Liver (tissue), 9 donors: Measurements from ENCODE around the gene CELSR1. TPM values are rescaled to one million over a fixed set of nuclear protein-coding genes. Genes with fewer than 3 reads are reported as not detected.

ENCODE experiments used
- DNase-seq: peaks from one replicate; pipeline ENCODE4 v3.0.0-alpha.2; 2017; ENCODE audit warnings: low spot score
- H3K27ac ChIP-seq, 2 donors: one replicate each; pipeline ENCODE4 v1.7.0; 2013; ENCODE audit warnings: inconsistent platforms in 2 of 2, low read length in 2 of 2, control low read depth in 1 of 2, low read depth in 1 of 2, mild to moderate bottlenecking in 1 of 2
- H3K27me3 ChIP-seq, 4 donors: one replicate each; pipeline versions ENCODE4 v1.6.1 to v1.7.0; 2013; ENCODE audit warnings: low read length in 3 of 4, inconsistent platforms in 1 of 4, mild to moderate bottlenecking in 1 of 4, moderate library complexity in 1 of 4; ENCODE audit not compliant: control insufficient read depth in 4 of 4, insufficient read depth in 4 of 4
- H3K36me3 ChIP-seq, 4 donors: one replicate each; pipeline versions ENCODE4 v1.6.1 to v1.7.0; 2013; ENCODE audit warnings: low read length in 3 of 4, mild to moderate bottlenecking in 3 of 4, low read depth in 1 of 4, moderate library complexity in 1 of 4; ENCODE audit not compliant: control insufficient read depth in 4 of 4, insufficient read depth in 3 of 4
- H3K4me1 ChIP-seq, 4 donors: one replicate each; pipeline versions ENCODE4 v1.6.1 to v1.7.0; 2013; ENCODE audit warnings: low read length in 3 of 4, mild to moderate bottlenecking in 3 of 4, moderate library complexity in 1 of 4; ENCODE audit not compliant: control insufficient read depth in 4 of 4, insufficient read depth in 4 of 4
- H3K4me3 ChIP-seq, 3 donors: one replicate each; pipeline versions ENCODE4 v1.6.1 to v1.7.0; 2013; ENCODE audit warnings: low read length in 3 of 3, control low read depth in 1 of 3, low read depth in 1 of 3, mild to moderate bottlenecking in 1 of 3
- H3K9ac ChIP-seq, 2 donors: one replicate each; pipeline ENCODE4 v1.7.0; 2013; ENCODE audit warnings: low read length in 2 of 2, mild to moderate bottlenecking in 2 of 2, moderate library complexity in 2 of 2, control low read depth in 1 of 2, low read depth in 1 of 2
- H3K9me3 ChIP-seq, 4 donors: one replicate each; pipeline versions ENCODE4 v1.6.1 to v1.7.0; 2013; ENCODE audit warnings: low read length in 3 of 4; ENCODE audit not compliant: control insufficient read depth in 4 of 4
- EGR1 ChIP-seq, 2 donors: IDR thresholded peaks; 2 replicates each; pipeline ENCODE4 v1.6.1; 2016 to 2018; ENCODE audit warnings: antibody characterized with exemption in 2 of 2, low read depth in 2 of 2
- FOXA1 ChIP-seq: IDR thresholded peaks from 2 replicates; pipeline ENCODE4 v1.6.1; 2016; ENCODE audit warnings: antibody characterized with exemption
- FOXA2 ChIP-seq: IDR thresholded peaks from 2 replicates; pipeline ENCODE4 v1.6.1; 2016; ENCODE audit warnings: antibody characterized with exemption
- GABPA ChIP-seq, 2 donors: IDR thresholded peaks in 1 of 2; conservative IDR thresholded peaks in 1 of 2; 2 replicates each; pipeline ENCODE4 v1.6.1; 2016; ENCODE audit warnings: antibody characterized with exemption in 2 of 2, mild to moderate bottlenecking in 1 of 2, moderate library complexity in 1 of 2
- HNF4A ChIP-seq, 2 donors: conservative IDR thresholded peaks; 2 replicates each; pipeline ENCODE4 v1.6.1; 2016; ENCODE audit warnings: antibody characterized with exemption in 2 of 2, mild to moderate bottlenecking in 2 of 2
- HNF4G ChIP-seq: IDR thresholded peaks from 2 replicates; pipeline ENCODE4 v1.6.1; 2016; ENCODE audit warnings: antibody characterized with exemption
- JUND ChIP-seq, 2 donors: IDR thresholded peaks; 2 replicates each; pipeline ENCODE4 v1.6.1; 2016; ENCODE audit warnings: antibody characterized with exemption in 2 of 2
- NR2F2 ChIP-seq: IDR thresholded peaks from 2 replicates; pipeline ENCODE4 v1.6.1; 2016; ENCODE audit warnings: antibody characterized with exemption
- RAD21 ChIP-seq, 2 donors: IDR thresholded peaks; 2 replicates each; pipeline ENCODE4 v1.6.1; 2016; ENCODE audit warnings: antibody characterized with exemption in 2 of 2, mild to moderate bottlenecking in 2 of 2
- RXRA ChIP-seq, 2 donors: IDR thresholded peaks; 2 replicates each; pipeline ENCODE4 v1.6.1; 2017 to 2018; ENCODE audit warnings: antibody characterized with exemption in 2 of 2, mild to moderate bottlenecking in 1 of 2
- SP1 ChIP-seq: IDR thresholded peaks from 2 replicates; pipeline ENCODE4 v1.6.1; 2018; ENCODE audit warnings: antibody characterized with exemption, mild to moderate bottlenecking
- TAF1 ChIP-seq: conservative IDR thresholded peaks from 2 replicates; pipeline ENCODE4 v1.6.1; 2016; ENCODE audit warnings: antibody characterized with exemption, mild to moderate bottlenecking
- YY1 ChIP-seq: IDR thresholded peaks from 2 replicates; pipeline ENCODE4 v1.6.1; 2016; ENCODE audit warnings: antibody characterized with exemption, mild to moderate bottlenecking
- WGBS: extraction: QIAGEN DNeasy Blood & Tissue Kit; methylation state at CpG from one replicate; pipeline ENCODE4 v1.1.7; 2013; 5-methylcytosine and 5-hydroxymethylcytosine counted together
- polyA plus RNA-seq, 2 donors: library from polyadenylated mRNA; stranded (reverse) in 1 of 2; unstranded in 1 of 2; fragments of 200-250 nt in 1 of 2; fragments of >200 nt in 1 of 2; fragmentation: Nextera tagmentation in 1 of 2; extraction: Ambion mirVana in 1 of 2; gene quantifications; one replicate each; pipeline versions ENCODE4 v1.2.1 to v1.2.3, GENCODE V29; 2013 to 2015
- total RNA-seq, 2 donors: library from RNA; depleted of rRNA; stranded (reverse); fragments of >200 nt; gene quantifications; one replicate each; pipeline ENCODE4 v1.2.3, GENCODE V29; 2014
- TF ChIP-seq, protein P1 (sequence below): IDR thresholded peaks from 2 replicates; pipeline ENCODE4 v1.6.1; 2016; ENCODE audit warnings: antibody characterized with exemption, mild to moderate bottlenecking
- TF ChIP-seq, protein P2 (sequence below): IDR thresholded peaks from 2 replicates; pipeline ENCODE4 v1.6.1; 2016; ENCODE audit warnings: antibody characterized with exemption
- TF ChIP-seq, protein P3 (sequence below): IDR thresholded peaks from 2 replicates; pipeline ENCODE4 v1.6.1; 2016; ENCODE audit warnings: antibody characterized with exemption
- TF ChIP-seq, protein P4 (sequence below): IDR thresholded peaks from 2 replicates; pipeline ENCODE4 v1.6.1; 2016; ENCODE audit warnings: antibody characterized with exemption
- TF ChIP-seq, protein P5 (sequence below): fragments of 150-350 bp; IDR thresholded peaks from 2 replicates; pipeline ENCODE4 v1.5.1; 2017; ENCODE audit warnings: improper control_type of control experiment, low read depth, low read length; ENCODE audit not compliant: missing input control
- donor health status: healthy.
- donor health status: healthy.
- donor health status: healthy.
- donor health status: healthy.
- donor health status: healthy.

CELSR1 gene
- total and polyA plus RNA-seq, 4 donors = 0.37 to 1.6 (median 1.3) TPM

DNA sequence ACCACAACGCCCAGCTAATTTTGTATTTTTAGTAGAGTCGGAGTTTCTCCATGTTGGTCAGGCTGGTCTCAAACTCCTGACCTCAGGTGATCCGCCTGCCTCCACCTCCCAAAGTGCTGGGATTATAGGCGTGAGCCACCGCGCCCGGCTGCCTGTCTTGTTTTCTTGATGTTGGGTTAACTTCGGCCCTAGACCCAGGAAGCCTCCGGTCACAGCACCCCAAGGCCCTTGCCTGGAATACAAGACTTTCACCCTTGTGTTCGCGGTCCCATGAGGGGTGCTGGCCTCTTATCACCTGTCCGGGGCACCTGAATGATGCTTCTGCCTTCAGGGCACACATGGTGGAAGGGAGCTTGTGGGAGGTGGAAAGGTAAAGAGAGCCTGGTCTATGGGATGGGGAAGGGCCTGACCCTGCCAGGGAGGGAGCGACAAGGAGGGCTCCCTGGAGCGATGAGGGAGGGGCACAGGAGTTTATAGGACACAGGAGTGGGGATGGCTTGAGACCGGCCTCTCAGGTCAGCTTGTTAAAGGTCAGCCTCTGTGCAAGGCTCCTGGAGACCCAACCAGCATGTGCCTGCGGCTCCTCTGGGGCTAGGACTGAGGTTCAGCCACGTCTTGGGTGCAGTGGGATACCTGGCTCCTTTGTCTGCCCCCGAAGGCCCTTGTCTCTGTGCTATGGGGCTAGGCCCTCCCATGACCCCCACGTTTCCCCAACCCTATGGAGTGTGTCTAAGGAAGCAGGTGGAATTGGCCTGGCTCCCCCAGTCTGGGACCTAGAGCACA lies 48.1 kb upstream of the CELSR1 start:
- Histone ChIP-seq H3K4me1 (peaks cover 4 to 17% (median 12%) of the 10 kb centered on the region in 4 donors), H3K4me3 (no peak overlapping the region), H3K27me3 (no peaks in the 10 kb centered on the region), H3K9me3 (no peaks in the 10 kb centered on the region), H3K27ac (no peak overlapping the region), H3K36me3 (no peaks in the 10 kb centered on the region), H3K9ac (no peak overlapping the region)
- DNase-seq = no peak
- 93% methylated on average over 19 of the region's 19 CpGs for WGBS
- TF ChIP-seq TAF1 (no peak), GABPA (IDR thresholded peaks at IDR 0.05 in 1 of 2, conservative IDR thresholded peaks at IDR 0.05 in 1 of 2) (no peak), RAD21 (IDR thresholded peaks at IDR 0.05) (no peak), FOXA1 (no peak), HNF4G (no peak), FOXA2 (no peak)
- TF ChIP-seq, protein P1, sequence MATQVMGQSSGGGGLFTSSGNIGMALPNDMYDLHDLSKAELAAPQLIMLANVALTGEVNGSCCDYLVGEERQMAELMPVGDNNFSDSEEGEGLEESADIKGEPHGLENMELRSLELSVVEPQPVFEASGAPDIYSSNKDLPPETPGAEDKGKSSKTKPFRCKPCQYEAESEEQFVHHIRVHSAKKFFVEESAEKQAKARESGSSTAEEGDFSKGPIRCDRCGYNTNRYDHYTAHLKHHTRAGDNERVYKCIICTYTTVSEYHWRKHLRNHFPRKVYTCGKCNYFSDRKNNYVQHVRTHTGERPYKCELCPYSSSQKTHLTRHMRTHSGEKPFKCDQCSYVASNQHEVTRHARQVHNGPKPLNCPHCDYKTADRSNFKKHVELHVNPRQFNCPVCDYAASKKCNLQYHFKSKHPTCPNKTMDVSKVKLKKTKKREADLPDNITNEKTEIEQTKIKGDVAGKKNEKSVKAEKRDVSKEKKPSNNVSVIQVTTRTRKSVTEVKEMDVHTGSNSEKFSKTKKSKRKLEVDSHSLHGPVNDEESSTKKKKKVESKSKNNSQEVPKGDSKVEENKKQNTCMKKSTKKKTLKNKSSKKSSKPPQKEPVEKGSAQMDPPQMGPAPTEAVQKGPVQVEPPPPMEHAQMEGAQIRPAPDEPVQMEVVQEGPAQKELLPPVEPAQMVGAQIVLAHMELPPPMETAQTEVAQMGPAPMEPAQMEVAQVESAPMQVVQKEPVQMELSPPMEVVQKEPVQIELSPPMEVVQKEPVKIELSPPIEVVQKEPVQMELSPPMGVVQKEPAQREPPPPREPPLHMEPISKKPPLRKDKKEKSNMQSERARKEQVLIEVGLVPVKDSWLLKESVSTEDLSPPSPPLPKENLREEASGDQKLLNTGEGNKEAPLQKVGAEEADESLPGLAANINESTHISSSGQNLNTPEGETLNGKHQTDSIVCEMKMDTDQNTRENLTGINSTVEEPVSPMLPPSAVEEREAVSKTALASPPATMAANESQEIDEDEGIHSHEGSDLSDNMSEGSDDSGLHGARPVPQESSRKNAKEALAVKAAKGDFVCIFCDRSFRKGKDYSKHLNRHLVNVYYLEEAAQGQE = no peak

DNA sequence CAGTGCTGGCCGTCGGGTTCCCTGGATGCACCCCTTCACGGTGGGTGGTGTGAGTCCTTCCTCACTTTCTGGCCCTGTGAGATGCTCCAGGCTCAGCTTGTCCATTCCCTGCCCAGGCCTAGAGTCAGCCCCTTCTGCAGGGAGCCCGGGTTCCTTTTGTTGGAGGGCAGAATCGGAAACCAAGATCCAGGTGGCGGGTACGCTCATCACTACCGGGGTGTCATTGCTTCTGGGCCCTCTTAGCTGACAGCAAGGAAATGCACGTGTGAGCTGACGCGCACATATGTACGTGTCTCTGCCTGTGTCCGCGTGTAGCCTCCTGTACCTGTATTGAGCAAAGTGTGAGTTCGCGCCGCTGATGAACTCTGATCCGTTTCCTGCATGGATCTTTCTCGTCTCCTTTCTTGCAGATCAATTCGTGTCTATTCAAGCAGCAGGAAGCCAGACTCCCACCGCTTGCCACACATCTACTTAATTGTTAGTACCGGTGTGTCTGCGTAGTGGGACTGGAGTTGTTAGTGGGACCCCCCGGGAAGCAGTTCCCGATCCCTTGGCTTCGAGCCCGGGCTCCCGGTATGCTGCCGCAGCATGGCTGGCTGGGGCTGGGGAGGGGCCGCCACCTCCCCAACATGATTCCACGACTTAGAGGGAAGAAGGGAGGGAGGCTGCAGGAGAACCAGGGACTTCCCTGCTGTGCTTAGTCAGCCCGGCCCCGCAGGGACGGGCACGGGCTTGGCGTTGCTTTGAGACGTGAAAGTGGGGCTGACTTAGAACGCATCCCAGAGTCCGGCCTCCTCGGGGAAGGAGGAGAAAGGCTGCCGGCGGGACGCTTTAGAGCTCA lies 46.9 kb upstream of the CELSR1 start:
- DNase-seq = no peak
- 87% methylated on average over 43 of the region's 43 CpGs for WGBS
- peaks cover 15 to 30% (median 23%) of the 10 kb centered on the region in 4 donors for H3K4me1 ChIP-seq

More for the DNA sequence above, 46.9 kb upstream of the CELSR1 start:
- H3K36me3 ChIP-seq = no peaks in the 10 kb centered on the region
- TF ChIP-seq, protein P2, sequence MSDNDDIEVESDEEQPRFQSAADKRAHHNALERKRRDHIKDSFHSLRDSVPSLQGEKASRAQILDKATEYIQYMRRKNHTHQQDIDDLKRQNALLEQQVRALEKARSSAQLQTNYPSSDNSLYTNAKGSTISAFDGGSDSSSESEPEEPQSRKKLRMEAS = no peak
- TF ChIP-seq, protein P3, sequence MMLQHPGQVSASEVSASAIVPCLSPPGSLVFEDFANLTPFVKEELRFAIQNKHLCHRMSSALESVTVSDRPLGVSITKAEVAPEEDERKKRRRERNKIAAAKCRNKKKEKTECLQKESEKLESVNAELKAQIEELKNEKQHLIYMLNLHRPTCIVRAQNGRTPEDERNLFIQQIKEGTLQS = no peak
- TF ChIP-seq RXRA (IDR thresholded peaks at IDR 0.05) = no peak
- TF ChIP-seq RAD21 (IDR thresholded peaks at IDR 0.05) = no peak
- no peak for TF ChIP-seq FOXA1
- no peak for TF ChIP-seq EGR1 (IDR thresholded peaks at IDR 0.05; ENCODE audit: low read depth in 2 of 2)
- no peak for TF ChIP-seq SP1
- no peak for TF ChIP-seq YY1
- TF ChIP-seq, protein P4, sequence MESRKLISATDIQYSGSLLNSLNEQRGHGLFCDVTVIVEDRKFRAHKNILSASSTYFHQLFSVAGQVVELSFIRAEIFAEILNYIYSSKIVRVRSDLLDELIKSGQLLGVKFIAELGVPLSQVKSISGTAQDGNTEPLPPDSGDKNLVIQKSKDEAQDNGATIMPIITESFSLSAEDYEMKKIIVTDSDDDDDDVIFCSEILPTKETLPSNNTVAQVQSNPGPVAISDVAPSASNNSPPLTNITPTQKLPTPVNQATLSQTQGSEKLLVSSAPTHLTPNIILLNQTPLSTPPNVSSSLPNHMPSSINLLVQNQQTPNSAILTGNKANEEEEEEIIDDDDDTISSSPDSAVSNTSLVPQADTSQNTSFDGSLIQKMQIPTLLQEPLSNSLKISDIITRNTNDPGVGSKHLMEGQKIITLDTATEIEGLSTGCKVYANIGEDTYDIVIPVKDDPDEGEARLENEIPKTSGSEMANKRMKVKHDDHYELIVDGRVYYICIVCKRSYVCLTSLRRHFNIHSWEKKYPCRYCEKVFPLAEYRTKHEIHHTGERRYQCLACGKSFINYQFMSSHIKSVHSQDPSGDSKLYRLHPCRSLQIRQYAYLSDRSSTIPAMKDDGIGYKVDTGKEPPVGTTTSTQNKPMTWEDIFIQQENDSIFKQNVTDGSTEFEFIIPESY = no peak
- TF ChIP-seq NR2F2 = no peak
- TF ChIP-seq JUND (IDR thresholded peaks at IDR 0.05) = no peak
- TF ChIP-seq HNF4A (conservative IDR thresholded peaks at IDR 0.05) = no peak
- TF ChIP-seq TAF1 = no peak
- TF ChIP-seq, protein P5, sequence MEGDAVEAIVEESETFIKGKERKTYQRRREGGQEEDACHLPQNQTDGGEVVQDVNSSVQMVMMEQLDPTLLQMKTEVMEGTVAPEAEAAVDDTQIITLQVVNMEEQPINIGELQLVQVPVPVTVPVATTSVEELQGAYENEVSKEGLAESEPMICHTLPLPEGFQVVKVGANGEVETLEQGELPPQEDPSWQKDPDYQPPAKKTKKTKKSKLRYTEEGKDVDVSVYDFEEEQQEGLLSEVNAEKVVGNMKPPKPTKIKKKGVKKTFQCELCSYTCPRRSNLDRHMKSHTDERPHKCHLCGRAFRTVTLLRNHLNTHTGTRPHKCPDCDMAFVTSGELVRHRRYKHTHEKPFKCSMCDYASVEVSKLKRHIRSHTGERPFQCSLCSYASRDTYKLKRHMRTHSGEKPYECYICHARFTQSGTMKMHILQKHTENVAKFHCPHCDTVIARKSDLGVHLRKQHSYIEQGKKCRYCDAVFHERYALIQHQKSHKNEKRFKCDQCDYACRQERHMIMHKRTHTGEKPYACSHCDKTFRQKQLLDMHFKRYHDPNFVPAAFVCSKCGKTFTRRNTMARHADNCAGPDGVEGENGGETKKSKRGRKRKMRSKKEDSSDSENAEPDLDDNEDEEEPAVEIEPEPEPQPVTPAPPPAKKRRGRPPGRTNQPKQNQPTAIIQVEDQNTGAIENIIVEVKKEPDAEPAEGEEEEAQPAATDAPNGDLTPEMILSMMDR = no peak
- no peak for TF ChIP-seq HNF4G
- TF ChIP-seq FOXA2 = no peak
- TF ChIP-seq, protein P1 = no peak
- no peak for TF ChIP-seq GABPA (IDR thresholded peaks at IDR 0.05 in 1 of 2, conservative IDR thresholded peaks at IDR 0.05 in 1 of 2)
- H3K4me3 ChIP-seq = no peak overlapping the region
- no peaks in the 10 kb centered on the region for H3K27me3 ChIP-seq
- H3K27ac ChIP-seq = no peak overlapping the region
- no peak overlapping the region for H3K9ac ChIP-seq
- H3K9me3 ChIP-seq = no peaks in the 10 kb centered on the region
